Peyer's patch (tissue), 4 donors: ENCODE measurements around the gene TRIM10.

Experiments used
- POLR2A ChIP-seq, 2 donors: fragments of 450-650 bp; IDR thresholded peaks; one replicate each; pipeline ENCODE4 v1.5.1; 2017; ENCODE audit warnings: antibody characterized with exemption in 2 of 2, mild to moderate bottlenecking in 2 of 2, moderate library complexity in 2 of 2
- TF ChIP-seq, protein P1 (sequence below), 6 experiments: fragments of 450-650 bp in 4 of 6; fragments of 200-600 bp in 2 of 6; sonication (generic) in 1 of 6; IDR thresholded peaks; one replicate each; pipeline ENCODE4 v1.5.1; 2017 to 2019; ENCODE audit warnings: antibody characterized with exemption in 6 of 6, mild to moderate bottlenecking in 3 of 6, moderate library complexity in 1 of 6

DNA sequence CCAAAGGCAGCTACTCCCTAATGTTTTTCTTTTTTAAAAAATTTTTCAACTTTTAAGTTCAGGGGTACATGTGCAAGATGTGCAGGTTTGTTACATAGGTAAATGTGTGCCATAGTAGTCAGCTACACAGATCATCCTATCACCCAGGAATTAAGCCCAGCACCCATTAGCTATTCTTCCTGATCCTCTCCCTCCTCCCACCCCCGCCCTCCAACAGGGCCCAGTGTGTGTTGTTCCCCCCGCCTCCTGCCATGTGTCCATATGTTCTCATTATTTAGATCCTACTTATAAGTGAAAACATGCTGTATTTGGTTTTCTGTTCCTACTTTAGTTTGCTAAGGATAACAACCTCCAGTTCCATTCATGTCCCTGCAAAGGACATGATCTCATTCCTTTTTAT, 14.8 kb upstream of the TRIM10 start:
- TF ChIP-seq, protein P1, sequence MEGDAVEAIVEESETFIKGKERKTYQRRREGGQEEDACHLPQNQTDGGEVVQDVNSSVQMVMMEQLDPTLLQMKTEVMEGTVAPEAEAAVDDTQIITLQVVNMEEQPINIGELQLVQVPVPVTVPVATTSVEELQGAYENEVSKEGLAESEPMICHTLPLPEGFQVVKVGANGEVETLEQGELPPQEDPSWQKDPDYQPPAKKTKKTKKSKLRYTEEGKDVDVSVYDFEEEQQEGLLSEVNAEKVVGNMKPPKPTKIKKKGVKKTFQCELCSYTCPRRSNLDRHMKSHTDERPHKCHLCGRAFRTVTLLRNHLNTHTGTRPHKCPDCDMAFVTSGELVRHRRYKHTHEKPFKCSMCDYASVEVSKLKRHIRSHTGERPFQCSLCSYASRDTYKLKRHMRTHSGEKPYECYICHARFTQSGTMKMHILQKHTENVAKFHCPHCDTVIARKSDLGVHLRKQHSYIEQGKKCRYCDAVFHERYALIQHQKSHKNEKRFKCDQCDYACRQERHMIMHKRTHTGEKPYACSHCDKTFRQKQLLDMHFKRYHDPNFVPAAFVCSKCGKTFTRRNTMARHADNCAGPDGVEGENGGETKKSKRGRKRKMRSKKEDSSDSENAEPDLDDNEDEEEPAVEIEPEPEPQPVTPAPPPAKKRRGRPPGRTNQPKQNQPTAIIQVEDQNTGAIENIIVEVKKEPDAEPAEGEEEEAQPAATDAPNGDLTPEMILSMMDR (IDR thresholded peaks at IDR 0.05), result no peak
- no peak for TF ChIP-seq POLR2A (IDR thresholded peaks at IDR 0.05)
